Measurements from ENCODE around the gene GRIA3.
A peak's percentile ranks its signal among the peaks of the same experiment; 100 is the strongest.

Gene GRIA3

GRCh38 chrX:123184219-123184865 lies at the start of gene GRIA3:
Gene GRIA3 (plus strand): TSS chrX:123184278. CDS start chrX:123184536, 258 bp downstream.
- no peak for TF ChIP-seq CTCF (conservative IDR thresholded peaks at IDR 0.05; ENCODE audit: control insufficient read depth, insufficient read depth, low read depth, low read length)
- peak within 1 kb of the TSS; percentile 44 for H3K4me3 ChIP-seq (ENCODE audit: control insufficient read depth, low read depth, low read length)
- peak; percentile 31 for DNase-seq (ENCODE audit: low read depth)

GRCh38 chrX:123138473-123138872 lies 45.6 kb upstream of the GRIA3 start:
- no peak for TF ChIP-seq CTCF (conservative IDR thresholded peaks at IDR 0.05; ENCODE audit: control insufficient read depth, insufficient read depth, low read depth, low read length)

GRCh38 chrX:123140454-123140853 lies 43.6 kb upstream of the GRIA3 start:
- TF ChIP-seq CTCF (conservative IDR thresholded peaks at IDR 0.05; ENCODE audit: control insufficient read depth, insufficient read depth, low read depth, low read length) = no peak
- H3K4me3 ChIP-seq (ENCODE audit: control insufficient read depth, low read depth, low read length) = no peak overlapping the region
- DNase-seq (ENCODE audit: low read depth) = no peak

More at GRCh38 chrX:123138473-123138872, 45.6 kb upstream of the GRIA3 start:
- DNase-seq (ENCODE audit: low read depth) = peak; percentile 74
- H3K4me3 ChIP-seq (ENCODE audit: control insufficient read depth, low read depth, low read length) = no peak overlapping the region

GRCh38 chrX:123140904-123141303 lies 43.2 kb upstream of the GRIA3 start:
- no peak for TF ChIP-seq CTCF (conservative IDR thresholded peaks at IDR 0.05; ENCODE audit: control insufficient read depth, insufficient read depth, low read depth, low read length)
- no peak for DNase-seq (ENCODE audit: low read depth)
- H3K4me3 ChIP-seq (ENCODE audit: control insufficient read depth, low read depth, low read length) = no peak overlapping the region

GRCh38 chrX:123153846-123154335 lies 30.2 kb upstream of the GRIA3 start:
- peak; percentile 24 for DNase-seq (ENCODE audit: low read depth)
- TF ChIP-seq CTCF (conservative IDR thresholded peaks at IDR 0.05; ENCODE audit: control insufficient read depth, insufficient read depth, low read depth, low read length) = no peak
- no peak overlapping the region for H3K4me3 ChIP-seq (ENCODE audit: control insufficient read depth, low read depth, low read length)

GRCh38 chrX:123155327-123155726 lies 28.8 kb upstream of the GRIA3 start:
- TF ChIP-seq CTCF (conservative IDR thresholded peaks at IDR 0.05; ENCODE audit: control insufficient read depth, insufficient read depth, low read depth, low read length) = no peak
- peak; percentile 58 for DNase-seq (ENCODE audit: low read depth)
- no peak overlapping the region for H3K4me3 ChIP-seq (ENCODE audit: control insufficient read depth, low read depth, low read length)
